Measurements from ENCODE around the gene PCSK2. TPM values are rescaled to one million over a fixed set of nuclear protein-coding genes. Genes with fewer than 3 reads are reported as not detected.

The PCSK2 gene
- total and polyA plus RNA-seq, 4 donors, result 0.08 to 0.14 (median 0.09) TPM; not detected in 1

DNA sequence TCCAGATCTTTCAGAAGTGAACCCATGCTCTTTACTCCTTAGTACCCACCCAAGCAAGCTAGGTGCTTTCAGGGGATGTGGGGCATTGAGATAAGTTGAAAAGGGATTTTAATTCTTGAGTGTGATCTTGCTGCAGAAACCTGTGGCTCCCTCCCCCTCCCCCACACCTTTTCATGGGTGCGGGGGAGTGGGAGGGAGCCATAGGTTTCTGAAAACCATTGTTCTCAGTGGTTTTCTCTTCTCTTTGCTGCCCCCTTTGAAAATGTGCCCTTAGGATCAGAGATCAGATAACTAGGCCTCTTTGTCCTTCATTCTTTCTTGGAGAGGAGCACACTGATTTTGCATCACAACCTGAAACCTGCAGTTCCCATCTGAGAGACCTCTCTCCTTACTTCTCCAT is 2.4 kb downstream of the PCSK2 start:
- H3K27me3 ChIP-seq (ENCODE audit: control insufficient read depth in 4 of 4, insufficient read depth in 4 of 4, low read length in 3 of 4), result peaks cover 2 to 24% (median 6%) of the 10 kb centered on the region in 4 donors
- H3K4me3 ChIP-seq (ENCODE audit: low read depth in 1 of 3, low read length in 3 of 3), result no peak overlapping the region
- WGBS, result 17% methylated on average over 1 of the region's 1 CpG

DNA sequence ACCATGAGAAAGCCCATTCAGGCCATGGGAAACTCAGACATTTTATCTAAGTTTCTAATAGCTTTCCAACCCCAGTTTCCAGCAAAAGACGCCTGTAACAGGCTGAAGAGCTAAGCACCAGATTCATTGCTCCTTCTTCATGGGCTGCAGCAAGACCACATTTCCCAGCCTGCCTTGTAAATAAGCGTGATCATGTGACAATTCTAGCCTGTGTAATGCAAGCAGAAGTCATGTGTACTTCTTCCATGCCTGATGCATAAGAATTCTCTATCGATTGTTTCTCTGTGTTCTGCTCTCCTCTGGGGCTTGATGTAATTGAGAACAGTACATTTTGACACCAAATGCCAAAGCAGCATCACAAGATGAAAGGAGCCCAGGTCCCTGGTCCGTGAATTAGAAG is 6.8 kb downstream of the PCSK2 start:
- H3K27ac ChIP-seq (ENCODE audit: low read depth in 1 of 2, low read length in 2 of 2), result no peak overlapping the region
- no peak for DNase-seq (ENCODE audit: low spot score)
- H3K9ac ChIP-seq (ENCODE audit: low read depth in 1 of 2, low read length in 2 of 2), result no peak overlapping the region
- H3K9me3 ChIP-seq (ENCODE audit: control insufficient read depth in 4 of 4, low read length in 3 of 4), result no peaks in the 10 kb centered on the region
- H3K4me1 ChIP-seq (ENCODE audit: control insufficient read depth in 4 of 4, insufficient read depth in 4 of 4, low read length in 3 of 4), result no peaks in the 10 kb centered on the region
- no peaks in the 10 kb centered on the region for H3K36me3 ChIP-seq (ENCODE audit: control insufficient read depth in 4 of 4, insufficient read depth in 3 of 4, low read depth in 1 of 4, low read length in 3 of 4)
- TF ChIP-seq GABPA (IDR thresholded peaks at IDR 0.05 in 1 of 2, conservative IDR thresholded peaks at IDR 0.05 in 1 of 2) (no peak), RXRA (IDR thresholded peaks at IDR 0.05) (no peak), SP1 (IDR thresholded peaks at IDR 0.05) (no peak), NR2F2 (IDR thresholded peaks at IDR 0.05) (no peak), TAF1 (conservative IDR thresholded peaks at IDR 0.05) (no peak), RAD21 (IDR thresholded peaks at IDR 0.05) (no peak), HNF4A (conservative IDR thresholded peaks at IDR 0.05) (no peak)
- TF ChIP-seq, protein P1, sequence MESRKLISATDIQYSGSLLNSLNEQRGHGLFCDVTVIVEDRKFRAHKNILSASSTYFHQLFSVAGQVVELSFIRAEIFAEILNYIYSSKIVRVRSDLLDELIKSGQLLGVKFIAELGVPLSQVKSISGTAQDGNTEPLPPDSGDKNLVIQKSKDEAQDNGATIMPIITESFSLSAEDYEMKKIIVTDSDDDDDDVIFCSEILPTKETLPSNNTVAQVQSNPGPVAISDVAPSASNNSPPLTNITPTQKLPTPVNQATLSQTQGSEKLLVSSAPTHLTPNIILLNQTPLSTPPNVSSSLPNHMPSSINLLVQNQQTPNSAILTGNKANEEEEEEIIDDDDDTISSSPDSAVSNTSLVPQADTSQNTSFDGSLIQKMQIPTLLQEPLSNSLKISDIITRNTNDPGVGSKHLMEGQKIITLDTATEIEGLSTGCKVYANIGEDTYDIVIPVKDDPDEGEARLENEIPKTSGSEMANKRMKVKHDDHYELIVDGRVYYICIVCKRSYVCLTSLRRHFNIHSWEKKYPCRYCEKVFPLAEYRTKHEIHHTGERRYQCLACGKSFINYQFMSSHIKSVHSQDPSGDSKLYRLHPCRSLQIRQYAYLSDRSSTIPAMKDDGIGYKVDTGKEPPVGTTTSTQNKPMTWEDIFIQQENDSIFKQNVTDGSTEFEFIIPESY (IDR thresholded peaks at IDR 0.05), result no peak
- H3K27me3 ChIP-seq (ENCODE audit: control insufficient read depth in 4 of 4, insufficient read depth in 4 of 4, low read length in 3 of 4), result peaks cover under 1 to 15% (median 3%) of the 10 kb centered on the region in 4 donors
- WGBS, result 66% methylated on average over 4 of the region's 4 CpGs
- no peak overlapping the region for H3K4me3 ChIP-seq (ENCODE audit: low read depth in 1 of 3, low read length in 3 of 3)

More for the DNA sequence above, 2.4 kb downstream of the PCSK2 start:
- Histone ChIP-seq H3K9ac (ENCODE audit: low read depth in 1 of 2, low read length in 2 of 2) (no peak overlapping the region), H3K27ac (ENCODE audit: low read depth in 1 of 2, low read length in 2 of 2) (no peak overlapping the region), H3K36me3 (ENCODE audit: control insufficient read depth in 4 of 4, insufficient read depth in 3 of 4, low read depth in 1 of 4, low read length in 3 of 4) (no peaks in the 10 kb centered on the region), H3K4me1 (ENCODE audit: control insufficient read depth in 4 of 4, insufficient read depth in 4 of 4, low read length in 3 of 4) (peaks cover 0 to 15% (median 2%) of the 10 kb centered on the region in 4 donors), H3K9me3 (ENCODE audit: control insufficient read depth in 4 of 4, low read length in 3 of 4) (no peaks in the 10 kb centered on the region)
- no peak for DNase-seq (ENCODE audit: low spot score)
- TF ChIP-seq, protein P1 (IDR thresholded peaks at IDR 0.05), result no peak
- TF ChIP-seq JUND (IDR thresholded peaks at IDR 0.05), result no peak

DNA sequence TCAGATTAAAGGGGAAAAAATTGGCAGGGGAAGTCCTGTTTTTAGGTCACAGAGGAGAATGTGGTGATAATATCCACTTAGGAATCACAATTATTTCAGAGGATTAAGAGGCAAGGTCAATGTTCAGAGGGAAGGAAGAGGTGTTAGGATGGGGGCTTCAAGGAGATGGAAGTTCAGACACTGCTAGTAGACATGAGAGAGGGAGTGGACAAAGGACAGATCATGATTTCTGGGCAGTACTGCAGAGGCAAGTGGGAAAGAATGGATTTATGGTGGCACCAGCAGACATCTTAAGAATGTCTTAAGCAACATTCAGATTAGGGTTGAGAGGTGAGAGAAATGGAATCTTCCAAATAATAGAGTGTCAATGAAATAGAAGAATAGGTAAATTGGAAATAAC is 9.9 kb downstream of the PCSK2 start:
- H3K4me3 ChIP-seq (ENCODE audit: low read depth in 1 of 3, low read length in 3 of 3), result no peak overlapping the region
- no peak for DNase-seq (ENCODE audit: low spot score)
- H3K9me3 ChIP-seq (ENCODE audit: control insufficient read depth in 4 of 4, low read length in 3 of 4), result no peaks in the 10 kb centered on the region
- peaks cover 0 to 5% (median 2%) of the 10 kb centered on the region in 4 donors for H3K27me3 ChIP-seq (ENCODE audit: control insufficient read depth in 4 of 4, insufficient read depth in 4 of 4, low read length in 3 of 4)
- no peak overlapping the region for H3K27ac ChIP-seq (ENCODE audit: low read depth in 1 of 2, low read length in 2 of 2)
- no peaks in the 10 kb centered on the region for H3K4me1 ChIP-seq (ENCODE audit: control insufficient read depth in 4 of 4, insufficient read depth in 4 of 4, low read length in 3 of 4)
- H3K9ac ChIP-seq (ENCODE audit: low read depth in 1 of 2, low read length in 2 of 2), result no peak overlapping the region
- no peak for TF ChIP-seq GABPA (IDR thresholded peaks at IDR 0.05 in 1 of 2, conservative IDR thresholded peaks at IDR 0.05 in 1 of 2)
- TF ChIP-seq, protein P2, sequence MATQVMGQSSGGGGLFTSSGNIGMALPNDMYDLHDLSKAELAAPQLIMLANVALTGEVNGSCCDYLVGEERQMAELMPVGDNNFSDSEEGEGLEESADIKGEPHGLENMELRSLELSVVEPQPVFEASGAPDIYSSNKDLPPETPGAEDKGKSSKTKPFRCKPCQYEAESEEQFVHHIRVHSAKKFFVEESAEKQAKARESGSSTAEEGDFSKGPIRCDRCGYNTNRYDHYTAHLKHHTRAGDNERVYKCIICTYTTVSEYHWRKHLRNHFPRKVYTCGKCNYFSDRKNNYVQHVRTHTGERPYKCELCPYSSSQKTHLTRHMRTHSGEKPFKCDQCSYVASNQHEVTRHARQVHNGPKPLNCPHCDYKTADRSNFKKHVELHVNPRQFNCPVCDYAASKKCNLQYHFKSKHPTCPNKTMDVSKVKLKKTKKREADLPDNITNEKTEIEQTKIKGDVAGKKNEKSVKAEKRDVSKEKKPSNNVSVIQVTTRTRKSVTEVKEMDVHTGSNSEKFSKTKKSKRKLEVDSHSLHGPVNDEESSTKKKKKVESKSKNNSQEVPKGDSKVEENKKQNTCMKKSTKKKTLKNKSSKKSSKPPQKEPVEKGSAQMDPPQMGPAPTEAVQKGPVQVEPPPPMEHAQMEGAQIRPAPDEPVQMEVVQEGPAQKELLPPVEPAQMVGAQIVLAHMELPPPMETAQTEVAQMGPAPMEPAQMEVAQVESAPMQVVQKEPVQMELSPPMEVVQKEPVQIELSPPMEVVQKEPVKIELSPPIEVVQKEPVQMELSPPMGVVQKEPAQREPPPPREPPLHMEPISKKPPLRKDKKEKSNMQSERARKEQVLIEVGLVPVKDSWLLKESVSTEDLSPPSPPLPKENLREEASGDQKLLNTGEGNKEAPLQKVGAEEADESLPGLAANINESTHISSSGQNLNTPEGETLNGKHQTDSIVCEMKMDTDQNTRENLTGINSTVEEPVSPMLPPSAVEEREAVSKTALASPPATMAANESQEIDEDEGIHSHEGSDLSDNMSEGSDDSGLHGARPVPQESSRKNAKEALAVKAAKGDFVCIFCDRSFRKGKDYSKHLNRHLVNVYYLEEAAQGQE (IDR thresholded peaks at IDR 0.05), result no peak
- no peaks in the 10 kb centered on the region for H3K36me3 ChIP-seq (ENCODE audit: control insufficient read depth in 4 of 4, insufficient read depth in 3 of 4, low read depth in 1 of 4, low read length in 3 of 4)

Measured in liver (tissue), 9 donors.